Right lobe of liver (tissue), 4 donors: ENCODE data around the gene BNIP3.

Source experiments
- POLR2A ChIP-seq: fragments of 450-650 bp; IDR thresholded peaks from one replicate; pipeline ENCODE4 v1.6.1; 2017; ENCODE audit warnings: antibody characterized with exemption, mild to moderate bottlenecking
- TF ChIP-seq, protein P1 (sequence below), 4 donors: fragments of 200-600 bp in 3 of 4; fragments of 450-650 bp in 1 of 4; IDR thresholded peaks; one replicate each; pipeline versions ENCODE4 v1.5.1 to v1.8.0; 2016 to 2022; ENCODE audit warnings: antibody characterized with exemption in 4 of 4, mild to moderate bottlenecking in 2 of 4
- donor health status: DM: no; HTN: no; CAD: no.
- donor health status: DM: no; HTN: no; CAD: no.
- donor health status: DM: no; HTN: yes; CAD: no.

DNA sequence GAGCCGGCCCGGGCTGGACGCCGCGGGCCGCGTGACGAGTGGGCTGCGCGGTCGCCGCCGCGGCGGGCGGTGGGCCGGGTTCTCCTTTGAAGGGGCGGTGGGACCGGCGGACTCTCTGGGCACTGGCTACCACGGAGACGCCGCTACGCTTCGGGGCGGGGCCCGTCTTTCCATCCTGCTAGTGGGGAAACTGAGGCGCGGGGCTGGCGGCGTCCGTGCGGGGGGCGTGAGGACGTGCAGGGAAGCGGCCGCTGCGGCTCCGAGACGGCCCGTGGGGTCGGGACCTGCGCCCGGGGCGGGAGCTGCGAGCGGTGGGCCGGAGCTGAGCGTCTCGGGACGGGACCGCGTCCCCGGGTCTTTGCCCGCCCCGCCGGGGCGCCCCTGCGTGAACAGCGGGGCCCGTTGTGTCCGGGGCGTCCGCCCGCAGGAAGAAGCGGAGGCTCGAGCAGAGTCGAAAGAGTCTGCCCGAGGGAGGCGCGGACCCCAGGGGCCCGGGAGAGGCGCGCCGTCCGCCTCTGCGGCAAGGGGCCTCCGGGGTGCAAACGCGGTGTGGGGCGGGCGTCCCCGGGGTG, 548 bp upstream of the BNIP3 start:
- TF ChIP-seq, protein P1, sequence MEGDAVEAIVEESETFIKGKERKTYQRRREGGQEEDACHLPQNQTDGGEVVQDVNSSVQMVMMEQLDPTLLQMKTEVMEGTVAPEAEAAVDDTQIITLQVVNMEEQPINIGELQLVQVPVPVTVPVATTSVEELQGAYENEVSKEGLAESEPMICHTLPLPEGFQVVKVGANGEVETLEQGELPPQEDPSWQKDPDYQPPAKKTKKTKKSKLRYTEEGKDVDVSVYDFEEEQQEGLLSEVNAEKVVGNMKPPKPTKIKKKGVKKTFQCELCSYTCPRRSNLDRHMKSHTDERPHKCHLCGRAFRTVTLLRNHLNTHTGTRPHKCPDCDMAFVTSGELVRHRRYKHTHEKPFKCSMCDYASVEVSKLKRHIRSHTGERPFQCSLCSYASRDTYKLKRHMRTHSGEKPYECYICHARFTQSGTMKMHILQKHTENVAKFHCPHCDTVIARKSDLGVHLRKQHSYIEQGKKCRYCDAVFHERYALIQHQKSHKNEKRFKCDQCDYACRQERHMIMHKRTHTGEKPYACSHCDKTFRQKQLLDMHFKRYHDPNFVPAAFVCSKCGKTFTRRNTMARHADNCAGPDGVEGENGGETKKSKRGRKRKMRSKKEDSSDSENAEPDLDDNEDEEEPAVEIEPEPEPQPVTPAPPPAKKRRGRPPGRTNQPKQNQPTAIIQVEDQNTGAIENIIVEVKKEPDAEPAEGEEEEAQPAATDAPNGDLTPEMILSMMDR (IDR thresholded peaks at IDR 0.05): no peak
- no peak for TF ChIP-seq POLR2A
